Transverse colon (tissue), 4 donors: Measurements from ENCODE around the gene TRIM69.

Experiments used
- CTCF ChIP-seq, 5 experiments: fragments of 200-600 bp in 3 of 5; fragments of 450-650 bp in 2 of 5; sonication (generic) in 3 of 5; IDR thresholded peaks; 1 replicate in 2 of 5; 2 replicates in 3 of 5; pipeline ENCODE4 v1.5.1; 2016 to 2017; ENCODE audit warnings: antibody characterized with exemption in 5 of 5, inconsistent platforms in 3 of 5, mild to moderate bottlenecking in 2 of 5, moderate library complexity in 1 of 5
- POLR2A ChIP-seq: fragments of 450-650 bp; IDR thresholded peaks from one replicate; pipeline ENCODE4 v1.6.1; 2016; ENCODE audit warnings: antibody characterized with exemption, mild to moderate bottlenecking, moderate library complexity
- POLR2AphosphoS5 ChIP-seq, 3 donors: sonication (generic); formaldehyde crosslinking; IDR thresholded peaks; one replicate each; pipeline ENCODE4 v1.6.1; 2016; ENCODE audit warnings: antibody characterized with exemption in 3 of 3

- no peak for TF ChIP-seq CTCF (IDR thresholded peaks at IDR 0.05)
- TF ChIP-seq POLR2A, result peak; percentile 69
- TF ChIP-seq POLR2AphosphoS5 (IDR thresholded peaks at IDR 0.05), result peak; percentile 62 to 92 (median 88)
These were observed 9.5 kb upstream of the TRIM69 start for GRCh38 chr15:44726568-44727484.
